Fibroblast of lung (primary cell): ENCODE measurements around the gene PLEKHS1. TPM values are rescaled to one million over a fixed set of nuclear protein-coding genes. Genes with fewer than 3 reads are reported as not detected.

Experiments
- DNase-seq, 2 donors: peaks; one replicate each; pipeline versions ENCODE4 v3.0.0 to v3.0.0-alpha.2; 2010; ENCODE audit warnings: low read depth in 2 of 2
- H2AFZ ChIP-seq: 2 replicates; pipeline ENCODE4 v1.5.1; 2012; ENCODE audit warnings: low read length, control low read depth, inconsistent platforms
- H3K27ac ChIP-seq: 2 replicates; pipeline ENCODE4 v1.5.1; 2011; ENCODE audit warnings: low read length, control low read depth; ENCODE audit not compliant: insufficient read depth
- H3K27me3 ChIP-seq: 2 replicates; pipeline ENCODE4 v1.5.1; 2011; ENCODE audit warnings: mild to moderate bottlenecking, low read length; ENCODE audit not compliant: control insufficient read depth, insufficient read depth
- H3K36me3 ChIP-seq: 2 replicates; pipeline ENCODE4 v1.5.1; 2011; ENCODE audit warnings: low read length; ENCODE audit not compliant: control insufficient read depth, insufficient read depth
- H3K4me1 ChIP-seq: 2 replicates; pipeline ENCODE4 v1.5.1; 2011; ENCODE audit warnings: low read length; ENCODE audit not compliant: control insufficient read depth, insufficient read depth; ENCODE audit errors: extremely low read depth
- H3K4me2 ChIP-seq: 2 replicates; pipeline ENCODE4 v1.5.1; 2011; ENCODE audit warnings: low read length, control low read depth; ENCODE audit not compliant: insufficient read depth; ENCODE audit errors: extremely low read depth
- H3K4me3 ChIP-seq, 4 experiments: fragments of 200-600 bp in 1 of 4; sonication (generic) in 1 of 4; replicated peaks in 1 of 4; 2 replicates each; pipeline ENCODE4 v1.5.1; 2011 to 2016; ENCODE audit warnings: low read length in 4 of 4, low read depth in 3 of 4, mild to moderate bottlenecking in 3 of 4, control low read depth in 2 of 4, inconsistent platforms in 1 of 4, mixed read lengths in 1 of 4; ENCODE audit not compliant: insufficient read depth in 1 of 4; ENCODE audit errors: control extremely low read depth in 1 of 4
- H3K79me2 ChIP-seq: 2 replicates; pipeline ENCODE4 v1.5.1; 2012; ENCODE audit warnings: mild to moderate bottlenecking, low read length, inconsistent platforms; ENCODE audit not compliant: control insufficient read depth, insufficient read depth
- H3K9ac ChIP-seq: 2 replicates; pipeline ENCODE4 v1.5.1; 2011; ENCODE audit warnings: mild to moderate bottlenecking, low read length, control low read depth; ENCODE audit not compliant: insufficient read depth
- H3K9me3 ChIP-seq: 2 replicates; pipeline ENCODE4 v1.5.1; 2012; ENCODE audit warnings: low read depth, low read length; ENCODE audit not compliant: control insufficient read depth, insufficient read depth
- H4K20me1 ChIP-seq: 2 replicates; pipeline ENCODE4 v1.5.1; 2011; ENCODE audit warnings: low read length; ENCODE audit not compliant: control insufficient read depth, insufficient read depth; ENCODE audit errors: extremely low read depth
- CTCF ChIP-seq, 2 donors: IDR thresholded peaks in 1 of 2; conservative IDR thresholded peaks in 1 of 2; 1 replicate in 1 of 2; 2 replicates in 1 of 2; pipeline ENCODE4 v1.5.1; 2011 to 2012; ENCODE audit warnings: low read length in 2 of 2, control low read depth in 1 of 2, inconsistent platforms in 1 of 2, low read depth in 1 of 2, mild to moderate bottlenecking in 1 of 2
- EZH2 ChIP-seq: IDR thresholded peaks from 2 replicates; pipeline ENCODE4 v1.5.1; 2012; ENCODE audit warnings: low read length, control low read depth, mild to moderate bottlenecking; ENCODE audit errors: missing control alignments
- polyA plus RNA-seq, 2 donors: library from polyadenylated mRNA; depleted of rRNA in 1 of 2; stranded (reverse) in 1 of 2; unstranded in 1 of 2; fragments of >200 nt; gene quantifications; 2 replicates each; pipeline ENCODE4 v1.2.1, GENCODE V29; 2011 to 2012; ENCODE audit warnings: missing spikeins in 1 of 2
- total RNA-seq: library from RNA; depleted of rRNA; stranded (reverse); fragments of >200 nt; gene quantifications from 2 replicates; pipeline ENCODE4 v1.2.1, GENCODE V29; 2014

PLEKHS1 gene
- total and polyA plus RNA-seq, 2 donors (not counting 1 experiment from before 2014, with no cell fraction given), result not detected

DNA sequence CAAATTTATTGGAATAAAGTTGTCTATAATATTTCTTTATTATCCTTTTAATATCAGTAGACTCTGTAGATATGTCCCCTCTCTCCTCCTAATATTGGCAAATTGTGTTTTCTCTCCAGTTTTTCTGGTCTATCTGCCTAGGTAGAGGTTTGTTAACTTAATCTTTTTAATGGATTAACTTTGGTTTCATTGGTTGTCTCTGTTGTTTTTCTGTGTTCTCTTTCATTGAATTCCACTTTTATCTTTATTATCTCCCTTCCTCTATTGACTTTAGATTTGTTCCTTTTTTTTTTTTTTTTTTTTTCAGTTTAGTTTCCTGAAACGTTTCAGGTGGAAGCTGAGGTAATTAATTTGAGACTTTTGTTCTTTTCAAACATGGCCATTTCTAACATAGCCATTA is 10.6 kb downstream of the PLEKHS1 start:
- no peak for TF ChIP-seq CTCF (conservative IDR thresholded peaks at IDR 0.05 in 1 of 2, IDR thresholded peaks at IDR 0.05 in 1 of 2; ENCODE audit: low read depth in 1 of 2, low read length in 2 of 2)
- TF ChIP-seq EZH2, result no peak
- DNase-seq, result no peak
- no peaks in the 10 kb centered on the region for H3K27me3 ChIP-seq

GRCh38 chr10:113764582-113764981 is 13.1 kb downstream of the PLEKHS1 start:
- no peaks in the 10 kb centered on the region for H3K27me3 ChIP-seq
- no peak overlapping the region for H3K9ac ChIP-seq
- H3K4me2 ChIP-seq, result no peak overlapping the region

More for the DNA sequence above, 10.6 kb downstream of the PLEKHS1 start:
- Histone ChIP-seq H2AFZ (no peak overlapping the region), H3K4me1 (no peaks in the 10 kb centered on the region), H3K4me2 (no peak overlapping the region), H4K20me1 (no peaks in the 10 kb centered on the region), H3K9ac (no peak overlapping the region), H3K36me3 (no peaks in the 10 kb centered on the region), H3K9me3 (no peaks in the 10 kb centered on the region), H3K4me3 (no peak overlapping the region), H3K27ac (no peak overlapping the region), H3K79me2 (no peaks in the 10 kb centered on the region)

GRCh38 chr10:113765910-113766309 is 14.4 kb downstream of the PLEKHS1 start:
- TF ChIP-seq EZH2 (no peak), CTCF (conservative IDR thresholded peaks at IDR 0.05 in 1 of 2, IDR thresholded peaks at IDR 0.05 in 1 of 2; ENCODE audit: low read depth in 1 of 2, low read length in 2 of 2) (no peak)
- no peaks in the 10 kb centered on the region for H4K20me1 ChIP-seq
- H3K9ac ChIP-seq, result no peak overlapping the region
- H3K79me2 ChIP-seq, result no peaks in the 10 kb centered on the region
- H3K4me2 ChIP-seq, result no peak overlapping the region
- H3K4me1 ChIP-seq, result no peaks in the 10 kb centered on the region
- H3K27me3 ChIP-seq, result no peaks in the 10 kb centered on the region
- H2AFZ ChIP-seq, result no peak overlapping the region
- H3K4me3 ChIP-seq, result no peak overlapping the region
- H3K9me3 ChIP-seq, result no peaks in the 10 kb centered on the region
- DNase-seq, result no peak
- H3K36me3 ChIP-seq, result no peaks in the 10 kb centered on the region
- H3K27ac ChIP-seq, result no peak overlapping the region

More at GRCh38 chr10:113764582-113764981, 13.1 kb downstream of the PLEKHS1 start:
- Histone ChIP-seq H2AFZ (no peak overlapping the region), H3K36me3 (no peaks in the 10 kb centered on the region), H3K79me2 (no peaks in the 10 kb centered on the region), H3K27ac (no peak overlapping the region), H3K4me1 (no peaks in the 10 kb centered on the region), H3K9me3 (no peaks in the 10 kb centered on the region), H4K20me1 (no peaks in the 10 kb centered on the region), H3K4me3 (no peak overlapping the region)
- no peak for TF ChIP-seq CTCF (conservative IDR thresholded peaks at IDR 0.05 in 1 of 2, IDR thresholded peaks at IDR 0.05 in 1 of 2; ENCODE audit: low read depth in 1 of 2, low read length in 2 of 2)
- no peak for TF ChIP-seq EZH2
- no peak for DNase-seq
